ENCODE data around the gene TBX21. TPM values are rescaled to one million over a fixed set of nuclear protein-coding genes. Genes with fewer than 3 reads are reported as not detected.

TBX21 gene
- total RNA-seq, 1 experiment from 2014 or later, result 0.15 TPM

- Mint-ChIP-seq H3K27ac (no peak overlapping the region), H3K4me3 (no peak overlapping the region), H3K4me1 (peaks cover 11% of the 10 kb centered on the region), H3K9me3 (no peaks in the 10 kb centered on the region), H3K36me3 (no peaks in the 10 kb centered on the region), H3K27me3 (ENCODE audit: low read depth) (peaks cover 14% of the 10 kb centered on the region)
- DNase-seq (ENCODE audit: low spot score), result no peak
- no peak for ATAC-seq
- ChIA-PET POLR2A (no interaction called here), CTCF (no interaction called here)
- TF ChIP-seq GABPB1 (CRISPR knock-in tag; IDR thresholded peaks at IDR 0.05), result no peak
- no peak for TF ChIP-seq RORB (CRISPR knock-in tag; IDR thresholded peaks at IDR 0.05)
- no peak for TF ChIP-seq ZNF512 (CRISPR knock-in tag; IDR thresholded peaks at IDR 0.05; ENCODE audit: borderline replicate concordance)
- TF ChIP-seq CBFB (CRISPR knock-in tag; IDR thresholded peaks at IDR 0.05; ENCODE audit: low read depth), result no peak
- no peak for TF ChIP-seq ZMAT4 (CRISPR knock-in tag; IDR thresholded peaks at IDR 0.05)
- TF ChIP-seq GRHL2 (CRISPR knock-in tag; IDR thresholded peaks at IDR 0.05; ENCODE audit: insufficient replicate concordance, severe bottlenecking), result no peak
- TF ChIP-seq, protein P1, sequence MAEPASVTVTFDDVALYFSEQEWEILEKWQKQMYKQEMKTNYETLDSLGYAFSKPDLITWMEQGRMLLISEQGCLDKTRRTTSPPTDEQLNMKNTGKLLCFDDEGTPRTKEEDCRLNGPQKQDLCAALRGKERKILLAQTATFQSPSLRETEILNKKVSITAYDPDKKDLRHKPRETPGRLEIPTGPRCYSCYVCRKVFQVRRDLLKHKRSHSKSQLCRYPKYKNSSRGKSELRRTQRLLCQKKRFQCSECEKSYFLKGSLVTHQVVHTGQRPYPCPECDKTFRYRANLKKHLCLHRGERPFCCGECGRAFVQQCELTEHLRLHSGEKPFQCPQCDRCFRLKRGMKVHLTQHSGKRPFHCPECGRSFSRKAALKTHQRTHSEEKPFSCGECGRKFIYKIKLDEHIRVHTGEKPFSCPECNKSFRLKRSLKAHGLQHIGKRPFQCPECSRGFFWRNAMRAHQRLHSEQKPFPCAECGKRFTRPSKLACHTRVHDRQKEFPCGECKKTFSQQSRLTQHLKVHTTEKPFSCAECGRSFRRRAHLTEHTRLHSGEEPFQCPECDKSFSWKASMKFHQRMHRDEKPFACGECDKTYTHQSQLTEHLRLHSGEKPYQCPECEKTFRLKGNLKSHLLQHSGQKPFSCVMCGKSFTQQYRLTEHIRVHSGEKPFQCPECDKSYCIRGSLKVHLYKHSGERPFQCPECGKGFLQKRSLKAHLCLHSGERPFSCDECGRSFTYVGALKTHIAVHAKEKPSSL (CRISPR knock-in tag; conservative IDR thresholded peaks at IDR 0.05), result no peak
- no peak for TF ChIP-seq PRRX2 (CRISPR knock-in tag; IDR thresholded peaks at IDR 0.05)
- TF ChIP-seq NR3C1 (CRISPR knock-in tag; conservative IDR thresholded peaks at IDR 0.05; ENCODE audit: low read depth), result no peak
- no peak for TF ChIP-seq MXD4 (CRISPR knock-in tag; IDR thresholded peaks at IDR 0.05; ENCODE audit: borderline replicate concordance)
- TF ChIP-seq, protein P2, sequence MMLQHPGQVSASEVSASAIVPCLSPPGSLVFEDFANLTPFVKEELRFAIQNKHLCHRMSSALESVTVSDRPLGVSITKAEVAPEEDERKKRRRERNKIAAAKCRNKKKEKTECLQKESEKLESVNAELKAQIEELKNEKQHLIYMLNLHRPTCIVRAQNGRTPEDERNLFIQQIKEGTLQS (CRISPR knock-in tag; conservative IDR thresholded peaks at IDR 0.05), result no peak
- TF ChIP-seq SP1 (CRISPR knock-in tag; conservative IDR thresholded peaks at IDR 0.05), result no peak
- TF ChIP-seq ZNF219 (CRISPR knock-in tag; IDR thresholded peaks at IDR 0.05; ENCODE audit: borderline replicate concordance), result no peak
- no peak for TF ChIP-seq HMGA2 (CRISPR knock-in tag; IDR thresholded peaks at IDR 0.05)
- TF ChIP-seq AR (CRISPR knock-in tag; IDR thresholded peaks at IDR 0.05), result no peak
- TF ChIP-seq E2F5 (CRISPR knock-in tag; IDR thresholded peaks at IDR 0.05), result no peak
- TF ChIP-seq TCF7 (CRISPR knock-in tag; IDR thresholded peaks at IDR 0.05; ENCODE audit: low read depth), result no peak
- TF ChIP-seq TEAD1 (CRISPR knock-in tag; IDR thresholded peaks at IDR 0.05), result no peak
- TF ChIP-seq STAT6 (CRISPR knock-in tag; conservative IDR thresholded peaks at IDR 0.05; ENCODE audit: low read depth), result no peak
Observed at GRCh38 chr17:47703191-47703591, 29.8 kb upstream of the TBX21 start.
